HEK293 (cell line): Measurements from ENCODE around the gene PHYHD1.

Experiments used
- CTCF ChIA-PET: fragments of 350-600 bp; formaldehyde crosslinking; extraction: SDS; loops from one replicate; lab custom pipeline; 2021; ENCODE audit warnings: antibody characterized with exemption; lab: Yijun Ruan, JAX
- POLR2A ChIA-PET: fragments of 300-600 bp; formaldehyde crosslinking; extraction: SDS; loops from one replicate; lab custom pipeline; 2020; ENCODE audit warnings: antibody characterized with exemption, inconsistent platforms; lab: Yijun Ruan, JAX
- H3K27ac ChIP-seq: fragments of 200-500 bp; sonication (Bioruptor generic); 2 replicates; pipeline ENCODE4 v1.5.1; 2014; ENCODE audit warnings: low read depth, low read length, control low read depth, inconsistent platforms; ENCODE audit errors: extremely low read depth
- H3K36me3 ChIP-seq, 2 experiments: fragments of 200-500 bp in 1 of 2; sonication (Bioruptor generic) in 1 of 2; 1 replicate in 1 of 2; 2 replicates in 1 of 2; pipeline ENCODE4 v1.5.1; 2014 to 2017; ENCODE audit warnings: inconsistent platforms in 2 of 2, low read length in 2 of 2; ENCODE audit not compliant: control insufficient read depth in 2 of 2, insufficient read depth in 1 of 2
- H3K4me1 ChIP-seq: fragments of 200-500 bp; sonication (Bioruptor generic); 2 replicates; pipeline ENCODE4 v1.5.1; 2014; ENCODE audit warnings: mild to moderate bottlenecking, low read length, inconsistent platforms; ENCODE audit not compliant: control insufficient read depth, insufficient read depth
- H3K4me3 ChIP-seq: 2 replicates; pipeline ENCODE4 v1.5.1; 2011; ENCODE audit warnings: low read depth, mild to moderate bottlenecking, control low read depth, low read length, moderate library complexity
- H3K9me3 ChIP-seq: fragments of 200-500 bp; sonication (Bioruptor generic); 2 replicates; pipeline ENCODE4 v1.5.1; 2014; ENCODE audit warnings: low read depth, low read length, inconsistent platforms; ENCODE audit not compliant: control insufficient read depth, insufficient read depth
- ATF2 ChIP-seq: fragments of 450-650 bp; formaldehyde crosslinking; IDR thresholded peaks from 2 replicates; pipeline ENCODE4 v1.5.1; 2016; ENCODE audit warnings: missing biosample characterization, missing genetic modification characterization, low read depth
- EGR2 ChIP-seq: fragments of 450-650 bp; formaldehyde crosslinking; IDR thresholded peaks from 2 replicates; pipeline ENCODE4 v1.5.1; 2016; ENCODE audit warnings: low read depth, missing biosample characterization, missing genetic modification characterization
- GLI2 ChIP-seq: fragments of 450-650 bp; formaldehyde crosslinking; IDR thresholded peaks from 2 replicates; pipeline ENCODE4; 2017; ENCODE audit warnings: missing biosample characterization, missing genetic modification characterization, low read depth, borderline replicate concordance
- GLIS1 ChIP-seq: fragments of 450-650 bp; formaldehyde crosslinking; IDR thresholded peaks from 2 replicates; pipeline ENCODE4 v1.5.1; 2016; ENCODE audit warnings: missing biosample characterization, missing genetic modification characterization
- KLF1 ChIP-seq: fragments of 450-650 bp; formaldehyde crosslinking; IDR thresholded peaks from 2 replicates; pipeline ENCODE4 v1.5.1; 2016; ENCODE audit warnings: missing biosample characterization, missing genetic modification characterization
- OVOL3 ChIP-seq: fragments of 450-650 bp; formaldehyde crosslinking; IDR thresholded peaks from 2 replicates; pipeline ENCODE4 v1.5.1; 2016; ENCODE audit warnings: missing biosample characterization, missing genetic modification characterization
- PRDM10 ChIP-seq: fragments of 450-650 bp; formaldehyde crosslinking; IDR thresholded peaks from 2 replicates; pipeline ENCODE4 v1.5.1; 2016; ENCODE audit warnings: missing biosample characterization, missing genetic modification characterization
- SP3 ChIP-seq: fragments of 450-650 bp; formaldehyde crosslinking; IDR thresholded peaks from 2 replicates; pipeline ENCODE4 v1.5.1; 2016; ENCODE audit warnings: missing biosample characterization, missing genetic modification characterization
- ZBTB20 ChIP-seq: fragments of 450-650 bp; formaldehyde crosslinking; IDR thresholded peaks from 2 replicates; pipeline ENCODE4 v1.5.1; 2016; ENCODE audit warnings: missing biosample characterization, missing genetic modification characterization
- ZBTB21 ChIP-seq: fragments of 450-650 bp; formaldehyde crosslinking; IDR thresholded peaks from 2 replicates; pipeline ENCODE4 v1.5.1; 2017; ENCODE audit warnings: missing biosample characterization, missing genetic modification characterization
- ZBTB7A ChIP-seq: fragments of 450-650 bp; formaldehyde crosslinking; IDR thresholded peaks from 2 replicates; pipeline ENCODE4 v1.5.1; 2016; ENCODE audit warnings: low read depth, missing biosample characterization, missing genetic modification characterization
- ZNF121 ChIP-seq: fragments of 450-650 bp; formaldehyde crosslinking; IDR thresholded peaks from 2 replicates; pipeline ENCODE4 v1.5.1; 2016; ENCODE audit warnings: missing biosample characterization, missing genetic modification characterization
- ZNF138 ChIP-seq: fragments of 450-650 bp; formaldehyde crosslinking; IDR thresholded peaks from 2 replicates; pipeline ENCODE4 v1.5.1; 2016; ENCODE audit warnings: missing biosample characterization, missing genetic modification characterization, borderline replicate concordance
- ZNF174 ChIP-seq: fragments of 450-650 bp; formaldehyde crosslinking; IDR thresholded peaks from 2 replicates; pipeline ENCODE4 v1.5.0; 2017; ENCODE audit warnings: missing biosample characterization, mild to moderate bottlenecking, missing genetic modification characterization
- ZNF214 ChIP-seq: fragments of 450-650 bp; formaldehyde crosslinking; IDR thresholded peaks from 2 replicates; pipeline ENCODE4 v1.5.1; 2017; ENCODE audit warnings: missing biosample characterization, mild to moderate bottlenecking, missing genetic modification characterization, borderline replicate concordance
- ZNF274 ChIP-seq, 2 experiments: fragments of 200-500 bp in 1 of 2; fragments of 450-650 bp in 1 of 2; sonication (Bioruptor generic) in 1 of 2; formaldehyde crosslinking in 1 of 2; IDR thresholded peaks; 2 replicates each; pipeline versions ENCODE4 v1.5.1 to v1.6.1; 2014 to 2016; ENCODE audit warnings: borderline replicate concordance in 1 of 2, inconsistent platforms in 1 of 2, low read length in 1 of 2, missing biosample characterization in 1 of 2, missing genetic modification characterization in 1 of 2
- ZNF280D ChIP-seq: fragments of 450-650 bp; formaldehyde crosslinking; IDR thresholded peaks from 2 replicates; pipeline ENCODE4 v1.5.1; 2016; ENCODE audit warnings: missing biosample characterization, missing genetic modification characterization
- ZNF341 ChIP-seq: fragments of 450-650 bp; formaldehyde crosslinking; IDR thresholded peaks from 2 replicates; pipeline ENCODE4; 2016; ENCODE audit warnings: low read depth, missing biosample characterization, missing genetic modification characterization
- ZNF488 ChIP-seq: fragments of 450-650 bp; formaldehyde crosslinking; IDR thresholded peaks from 2 replicates; pipeline ENCODE4 v1.5.1; 2016; ENCODE audit warnings: missing biosample characterization, missing genetic modification characterization
- ZNF521 ChIP-seq: fragments of 450-650 bp; formaldehyde crosslinking; IDR thresholded peaks from 2 replicates; pipeline ENCODE4 v1.5.1; 2017; ENCODE audit warnings: missing biosample characterization, mild to moderate bottlenecking, missing genetic modification characterization
- ZNF560 ChIP-seq: fragments of 450-650 bp; formaldehyde crosslinking; IDR thresholded peaks from 2 replicates; pipeline ENCODE4 v1.5.1; 2017; ENCODE audit warnings: missing biosample characterization, missing genetic modification characterization, borderline replicate concordance
- ZNF621 ChIP-seq: fragments of 450-650 bp; formaldehyde crosslinking; IDR thresholded peaks from 2 replicates; pipeline ENCODE4 v1.5.1; 2017; ENCODE audit warnings: missing biosample characterization, missing genetic modification characterization
- ZNF692 ChIP-seq: fragments of 450-650 bp; formaldehyde crosslinking; IDR thresholded peaks from 2 replicates; pipeline ENCODE4 v1.5.1; 2016; ENCODE audit warnings: missing biosample characterization, missing genetic modification characterization
- ZNF704 ChIP-seq: fragments of 450-650 bp; formaldehyde crosslinking; IDR thresholded peaks from 2 replicates; pipeline ENCODE4 v1.5.1; 2016; ENCODE audit warnings: missing biosample characterization, missing genetic modification characterization
- ZNF843 ChIP-seq: fragments of 450-650 bp; formaldehyde crosslinking; IDR thresholded peaks from 2 replicates; pipeline ENCODE4 v1.5.1; 2016; ENCODE audit warnings: missing biosample characterization, missing genetic modification characterization

Gene PHYHD1

GRCh38 chr9:128899566-128900322 is 21.0 kb upstream of the PHYHD1 start:
- H3K36me3 ChIP-seq, result peaks cover 0 to 31% of the 10 kb centered on the region in 2 experiments; a peak in 2 of 3 replicates
- no peak overlapping the region for H3K4me3 ChIP-seq
- H3K27ac ChIP-seq, result no peak overlapping the region
- ChIA-PET POLR2A (interaction anchor here (1.2 kb wide), 1 partner anchor 21 kb away, joined by 4 read pairs; no protein-coding TSS in a partner anchor), CTCF (no interaction called here)
- H3K9me3 ChIP-seq, result no peaks in the 10 kb centered on the region
- no peaks in the 10 kb centered on the region for H3K4me1 ChIP-seq
- TF ChIP-seq ZNF488 (no peak), ZNF560 (tag by site-specific recombination) (no peak), ZNF341 (tag by site-specific recombination) (no peak), ZNF621 (tag by site-specific recombination) (no peak), ZNF704 (tag by site-specific recombination) (no peak), GLIS1 (tag by site-specific recombination) (no peak), ZNF274 (IDR thresholded peaks at IDR 0.05; ENCODE audit: low read length) (no peak), ZNF274 (tag by site-specific recombination; IDR thresholded peaks at IDR 0.05; ENCODE audit: borderline replicate concordance) (no peak), ZNF843 (tag by site-specific recombination) (no peak), SP3 (tag by site-specific recombination) (no peak), ZNF174 (tag by site-specific recombination) (no peak), EGR2 (tag by site-specific recombination) (peak; percentile 46), ZNF280D (no peak), ZNF521 (tag by site-specific recombination) (no peak), KLF1 (tag by site-specific recombination) (peak; percentile 39; the same call in 1 of the 2 replicates), ZNF138 (tag by site-specific recombination) (no peak), ZNF121 (tag by site-specific recombination) (no peak), GLI2 (tag by site-specific recombination) (no peak), ATF2 (tag by site-specific recombination) (no peak), ZNF214 (tag by site-specific recombination) (no peak), ZBTB21 (tag by site-specific recombination) (no peak), PRDM10 (peak; percentile 43), ZBTB7A (tag by site-specific recombination) (peak; percentile 23; the same call in 1 of the 2 replicates), ZBTB20 (tag by site-specific recombination) (peak; percentile 35; the same call in 1 of the 2 replicates), OVOL3 (tag by site-specific recombination) (no peak), ZNF692 (tag by site-specific recombination) (no peak)
